OCI-LY7 (cell line): Measurements from ENCODE around the gene NDUFAF5.

Experiments
- EZH2phosphoT487 ChIP-seq: fragments of 200-600 bp; sonication (generic); IDR thresholded peaks from 2 replicates; pipeline ENCODE4 v1.6.1; 2018; ENCODE audit warnings: low read depth, borderline replicate concordance, mild to moderate bottlenecking, mixed run types, antibody characterized with exemption, low read length, moderate library complexity, mixed read lengths
- TF ChIP-seq, protein P1 (sequence below): fragments of 200-600 bp; sonication (generic); conservative IDR thresholded peaks from 2 replicates; pipeline ENCODE4 v1.5.1; 2014; ENCODE audit warnings: mild to moderate bottlenecking, antibody characterized with exemption, low read length, moderate library complexity, mixed read lengths

GRCh38 chr20:13765868-13766416, 18.9 kb upstream of the NDUFAF5 start:
- TF ChIP-seq, protein P1, sequence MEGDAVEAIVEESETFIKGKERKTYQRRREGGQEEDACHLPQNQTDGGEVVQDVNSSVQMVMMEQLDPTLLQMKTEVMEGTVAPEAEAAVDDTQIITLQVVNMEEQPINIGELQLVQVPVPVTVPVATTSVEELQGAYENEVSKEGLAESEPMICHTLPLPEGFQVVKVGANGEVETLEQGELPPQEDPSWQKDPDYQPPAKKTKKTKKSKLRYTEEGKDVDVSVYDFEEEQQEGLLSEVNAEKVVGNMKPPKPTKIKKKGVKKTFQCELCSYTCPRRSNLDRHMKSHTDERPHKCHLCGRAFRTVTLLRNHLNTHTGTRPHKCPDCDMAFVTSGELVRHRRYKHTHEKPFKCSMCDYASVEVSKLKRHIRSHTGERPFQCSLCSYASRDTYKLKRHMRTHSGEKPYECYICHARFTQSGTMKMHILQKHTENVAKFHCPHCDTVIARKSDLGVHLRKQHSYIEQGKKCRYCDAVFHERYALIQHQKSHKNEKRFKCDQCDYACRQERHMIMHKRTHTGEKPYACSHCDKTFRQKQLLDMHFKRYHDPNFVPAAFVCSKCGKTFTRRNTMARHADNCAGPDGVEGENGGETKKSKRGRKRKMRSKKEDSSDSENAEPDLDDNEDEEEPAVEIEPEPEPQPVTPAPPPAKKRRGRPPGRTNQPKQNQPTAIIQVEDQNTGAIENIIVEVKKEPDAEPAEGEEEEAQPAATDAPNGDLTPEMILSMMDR, result no peak
- no peak for TF ChIP-seq EZH2phosphoT487
